H1 (cell line): ENCODE data around the gene BZW2. TPM values are rescaled to one million over a fixed set of nuclear protein-coding genes. Genes with fewer than 3 reads are reported as not detected.

Experiments
- CTCF ChIA-PET: fragments of 300-600 bp; sonication (Branson Sonifier 250); formaldehyde crosslinking; loops from one replicate; lab custom pipeline; 2021; ENCODE audit not compliant: partially characterized antibody; lab: Charles Lee
- POLR2A ChIA-PET: fragments of 300-600 bp; sonication (Branson Sonifier 250); formaldehyde crosslinking; loops from one replicate; lab custom pipeline; 2021; ENCODE audit warnings: inconsistent platforms; ENCODE audit not compliant: partially characterized antibody; lab: Charles Lee
- DNase-seq, 2 experiments: peaks; one replicate each; pipeline versions ENCODE4 v3.0.0 to v3.0.0-alpha.2; 2010 to 2022; ENCODE audit warnings: low spot score in 2 of 2, low read depth in 1 of 2, mixed read lengths in 1 of 2
- FAIRE-seq: peaks from 2 replicates; lab custom pipeline; 2011; peaks lifted over from hg19 to GRCh38; lab: Jason Lieb, UNC
- H2AFZ ChIP-seq: 2 replicates; pipeline ENCODE4 v1.8.1; 2012; ENCODE audit warnings: low read length, inconsistent platforms
- H2AK5ac ChIP-seq: 2 replicates; pipeline ENCODE4 v1.6.1; 2013; ENCODE audit warnings: low read depth, low read length
- H2BK120ac ChIP-seq: replicated peaks from 2 replicates; pipeline ENCODE3; 2013; ENCODE audit warnings: low read depth, low read length, inconsistent platforms
- H2BK12ac ChIP-seq: 2 replicates; pipeline ENCODE4 v1.6.1; 2013; ENCODE audit warnings: low read depth, low read length
- H2BK15ac ChIP-seq: 2 replicates; pipeline ENCODE4 v1.6.1; 2013; ENCODE audit warnings: low read length
- H2BK20ac ChIP-seq: 2 replicates; pipeline ENCODE4 v1.6.1; 2013; ENCODE audit warnings: low read length
- H2BK5ac ChIP-seq: 2 replicates; pipeline ENCODE4 v1.6.1; 2013; ENCODE audit warnings: low read depth, low read length
- H3K14ac ChIP-seq: 2 replicates; pipeline ENCODE4 v1.6.1; 2013; ENCODE audit warnings: inconsistent platforms; ENCODE audit not compliant: insufficient read length
- H3K18ac ChIP-seq: 2 replicates; pipeline ENCODE4 v1.6.1; 2013; ENCODE audit warnings: low read length; ENCODE audit errors: extremely low read depth
- H3K23ac ChIP-seq: 2 replicates; pipeline ENCODE4 v1.6.1; 2013; ENCODE audit warnings: inconsistent platforms; ENCODE audit not compliant: insufficient read length
- H3K23me2 ChIP-seq: 2 replicates; pipeline ENCODE4 v1.6.1; 2013; ENCODE audit warnings: low read depth, low read length
- H3K27ac ChIP-seq: 2 replicates; pipeline ENCODE4 v1.6.1; 2011; ENCODE audit warnings: low read depth, low read length, inconsistent platforms
- H3K27me3 ChIP-seq, 4 experiments: replicated peaks in 1 of 4; 1 replicate in 1 of 4; 2 replicates in 3 of 4; pipeline versions ENCODE4 v1.6.1 to v1.8.1; 2011 to 2013; ENCODE audit warnings: low read length in 3 of 4, mild to moderate bottlenecking in 3 of 4, inconsistent platforms in 2 of 4, mixed read lengths in 2 of 4, moderate library complexity in 1 of 4; ENCODE audit not compliant: control insufficient read depth in 3 of 4, insufficient read depth in 3 of 4; ENCODE audit errors: extremely low read depth in 1 of 4
- H3K36me3 ChIP-seq, 4 experiments: 2 replicates each; pipeline versions ENCODE4 v1.6.1 to v1.8.1; 2011 to 2013; ENCODE audit warnings: mild to moderate bottlenecking in 4 of 4, low read length in 3 of 4, moderate library complexity in 2 of 4, control low read depth in 1 of 4, inconsistent platforms in 1 of 4; ENCODE audit not compliant: insufficient read depth in 4 of 4, control insufficient read depth in 2 of 4
- H3K4ac ChIP-seq: replicated peaks from 2 replicates; pipeline ENCODE3; 2013; ENCODE audit warnings: low read length, low read depth, mixed read lengths, inconsistent platforms; ENCODE audit not compliant: insufficient read length
- H3K4me1 ChIP-seq, 4 experiments: replicated peaks in 1 of 4; 1 replicate in 1 of 4; 2 replicates in 3 of 4; pipeline versions ENCODE4 v1.6.1 to v1.8.1; 2011 to 2013; ENCODE audit warnings: low read length in 3 of 4, inconsistent platforms in 2 of 4, mixed read lengths in 1 of 4; ENCODE audit not compliant: insufficient read depth in 4 of 4, control insufficient read depth in 3 of 4
- H3K4me2 ChIP-seq, 2 experiments: 2 replicates each; pipeline versions ENCODE4 v1.6.1 to v1.8.1; 2011 to 2013; ENCODE audit warnings: low read depth in 2 of 2, low read length in 2 of 2, control low read depth in 1 of 2, inconsistent platforms in 1 of 2, mild to moderate bottlenecking in 1 of 2; ENCODE audit not compliant: insufficient read depth in 1 of 2
- H3K4me3 ChIP-seq, 4 experiments: fragments of 200-600, 300-600 bp in 1 of 4; sonication (generic), shearing (Covaris generic), sonication (Bioruptor Twin) in 1 of 4; 2 replicates each; pipeline versions ENCODE4 v1.5.1 to v1.8.1; 2011 to 2016; ENCODE audit warnings: low read length in 4 of 4, low read depth in 3 of 4, control low read depth in 2 of 4, inconsistent platforms in 2 of 4, mild to moderate bottlenecking in 2 of 4, mixed read lengths in 1 of 4, moderate library complexity in 1 of 4; ENCODE audit not compliant: insufficient read depth in 2 of 4; ENCODE audit errors: extremely low read depth in 1 of 4
- H3K56ac ChIP-seq: replicated peaks from 2 replicates; pipeline ENCODE3; 2013; ENCODE audit warnings: low read depth, mild to moderate bottlenecking, mixed read lengths, low read length, inconsistent platforms; ENCODE audit not compliant: insufficient read length
- H3K79me1 ChIP-seq: 2 replicates; pipeline ENCODE4 v1.6.1; 2013; ENCODE audit warnings: low read depth, low read length, control low read depth
- H3K79me2 ChIP-seq, 2 experiments: 2 replicates each; pipeline versions ENCODE4 v1.6.1 to v1.8.1; 2012 to 2013; ENCODE audit warnings: low read length in 2 of 2, mild to moderate bottlenecking in 2 of 2, inconsistent platforms in 1 of 2; ENCODE audit not compliant: insufficient read depth in 2 of 2, control insufficient read depth in 1 of 2
- H3K9ac ChIP-seq, 4 experiments: replicated peaks in 1 of 4; 1 replicate in 1 of 4; 2 replicates in 3 of 4; pipeline versions ENCODE4 v1.6.1 to v1.8.1; 2011 to 2013; ENCODE audit warnings: low read depth in 3 of 4, low read length in 3 of 4, control low read depth in 2 of 4, mild to moderate bottlenecking in 2 of 4, moderate library complexity in 2 of 4, inconsistent platforms in 1 of 4; ENCODE audit errors: extremely low read depth in 1 of 4
- H3K9me3 ChIP-seq, 2 experiments: 2 replicates each; pipeline versions ENCODE4 v1.6.1 to v1.8.1; 2012 to 2013; ENCODE audit warnings: mild to moderate bottlenecking in 2 of 2, moderate library complexity in 2 of 2, control low read depth in 1 of 2, inconsistent platforms in 1 of 2, low read depth in 1 of 2, low read length in 1 of 2, mixed read lengths in 1 of 2; ENCODE audit not compliant: insufficient read depth in 2 of 2
- H4K20me1 ChIP-seq, 2 experiments: replicated peaks in 1 of 2; 2 replicates each; pipeline versions ENCODE3 to v1.8.1; 2011 to 2013; ENCODE audit warnings: inconsistent platforms in 2 of 2, low read length in 2 of 2, mild to moderate bottlenecking in 1 of 2; ENCODE audit not compliant: insufficient read depth in 2 of 2, control insufficient read depth in 1 of 2
- H4K5ac ChIP-seq: 2 replicates; pipeline ENCODE4 v1.6.1; 2013; ENCODE audit warnings: low read length, low read depth, mixed read lengths, inconsistent platforms; ENCODE audit not compliant: insufficient read length
- H4K8ac ChIP-seq: 2 replicates; pipeline ENCODE4 v1.8.0; 2013; ENCODE audit warnings: mild to moderate bottlenecking, moderate library complexity, low read length, inconsistent platforms; ENCODE audit not compliant: insufficient read depth; ENCODE audit errors: extremely low read depth
- H4K91ac ChIP-seq: replicated peaks from 2 replicates; pipeline ENCODE3; 2013; ENCODE audit warnings: low read length, mixed read lengths, inconsistent platforms; ENCODE audit not compliant: insufficient read length
- JUND ChIP-seq: IDR thresholded peaks from 2 replicates; pipeline ENCODE4 v1.6.1; 2011; ENCODE audit warnings: mild to moderate bottlenecking, improper control_type of control experiment, low read length
- POU5F1 ChIP-seq: IDR thresholded peaks from 2 replicates; pipeline ENCODE4 v1.6.1; 2011; ENCODE audit warnings: low read depth, mild to moderate bottlenecking, low read length, moderate library complexity
- RNF2 ChIP-seq: fragments of 200-900, 300-1000 bp; sonication (generic); IDR thresholded peaks from 2 replicates; pipeline ENCODE4 v1.7.1; 2016; ENCODE audit warnings: borderline replicate concordance, low read depth, mild to moderate bottlenecking, antibody characterized with exemption, low read length; ENCODE audit not compliant: poor library complexity, severe bottlenecking; ENCODE audit errors: missing control alignments
- TAF1 ChIP-seq: IDR thresholded peaks from 2 replicates; pipeline ENCODE4 v1.6.1; 2011; ENCODE audit warnings: mild to moderate bottlenecking, low read depth, low read length
- TBP ChIP-seq: IDR thresholded peaks from 2 replicates; pipeline ENCODE4 v1.6.1; 2011; ENCODE audit warnings: low read depth, low read length, improper control_type of control experiment
- YY1 ChIP-seq: IDR thresholded peaks from 2 replicates; pipeline ENCODE4 v1.6.1; 2011; ENCODE audit warnings: low read depth, mild to moderate bottlenecking, low read length
- WGBS, 2 experiments: shearing (Covaris generic) in 1 of 2; methylation state at CpG; one replicate each; pipeline versions ENCODE4 v1.1.6 to v1.1.7; 2013 to 2015; ENCODE audit warnings: low lambda C conversion rate in 2 of 2, mixed read lengths in 2 of 2, inconsistent platforms in 1 of 2, low coverage in 1 of 2, missing lambda C conversion rate in 1 of 2; ENCODE audit not compliant: insufficient replicate concordance in 2 of 2, insufficient coverage in 1 of 2, insufficient read length in 1 of 2; ENCODE audit errors: extremely low coverage in 1 of 2, missing lambda C conversion rate in 1 of 2; 5-methylcytosine and 5-hydroxymethylcytosine counted together
- polyA plus RNA-seq, 7 experiments: library from polyadenylated mRNA; depleted of rRNA in 3 of 7; stranded (reverse) in 5 of 7; unstranded in 2 of 7; fragments of >200 nt in 5 of 7; fragments of 200-250 nt in 2 of 7; gene quantifications; 1 replicate in 5 of 7; 2 replicates in 1 of 7; 4 replicates in 1 of 7; pipeline versions ENCODE4 v1.2.1 to v1.2.3, GENCODE V29; 2011 to 2013; ENCODE audit warnings: missing spikeins in 2 of 7, mixed read lengths in 2 of 7
- total RNA-seq: library from RNA; stranded (reverse); fragmentation: NEBNext Ultra II Directional; extraction: Animal tissue kit (Norgen Biotek cat#: 25700); gene quantifications from 2 replicates; pipeline ENCODE4 v1.2.1, GENCODE V29; 2021
- TF ChIP-seq, protein P1 (sequence below): IDR thresholded peaks from 2 replicates; pipeline ENCODE4 v1.6.1; 2011; ENCODE audit warnings: low read depth, mild to moderate bottlenecking, low read length; ENCODE audit not compliant: insufficient read depth

BZW2 gene
- total and polyA plus RNA-seq, 2 of the 8 experiments (the other 6 are each of a cell fraction or from before 2014, with no cell fraction given): 32.3 to 103 TPM

- Histone ChIP-seq H3K4me3 (no peak overlapping the region), H3K79me1 (no peaks in the 10 kb centered on the region), H3K27ac (no peak overlapping the region), H2AFZ (no peak overlapping the region), H3K9me3 (no peaks in the 10 kb centered on the region), H3K79me2 (no peaks in the 10 kb centered on the region), H4K20me1 (peaks cover 0 to 2% of the 10 kb centered on the region in 2 experiments), H3K4me2 (no peak overlapping the region), H3K36me3 (no peaks in the 10 kb centered on the region), H2BK120ac (no peak overlapping the region), H3K14ac (no peak overlapping the region), H3K23ac (no peak overlapping the region), H4K8ac (no peak overlapping the region), H3K18ac (no peak overlapping the region), H2AK5ac (no peak overlapping the region), H3K23me2 (no peaks in the 10 kb centered on the region), H2BK20ac (no peak overlapping the region), H3K4me1 (peaks cover 0 to 10% (median 7%) of the 10 kb centered on the region in 4 experiments; a peak in 4 of 7 replicates), H2BK15ac (no peak overlapping the region), H3K27me3 (no peaks in the 10 kb centered on the region), H4K91ac (no peak overlapping the region), H2BK5ac (no peak overlapping the region), H2BK12ac (no peak overlapping the region), H3K4ac (no peak overlapping the region), H3K56ac (no peak overlapping the region), H4K5ac (no peak overlapping the region), H3K9ac (no peak overlapping the region)
- ChIA-PET POLR2A (interaction anchor here (1.2 kb wide), 1 partner anchor 11 kb away, joined by 3 read pairs; the partner anchor contains the start of gene TSPAN13), CTCF (interaction anchor here (1.0 to 2.0 kb wide), 3 partner anchors 50 to 311 kb away, joined by 3 to 6 read pairs (median 3); no protein-coding TSS in a partner anchor)
- FAIRE-seq (no peak), DNase-seq (no peak)
- WGBS, 2 experiments: 88% methylated on average over 4 of the region's 4 CpGs; no CpG with 5 or more reads in 1 of the 2 experiments
- TF ChIP-seq YY1 (no peak), RNF2 (no peak), TAF1 (no peak), POU5F1 (no peak), JUND (no peak), TBP (no peak)
- TF ChIP-seq, protein P1, sequence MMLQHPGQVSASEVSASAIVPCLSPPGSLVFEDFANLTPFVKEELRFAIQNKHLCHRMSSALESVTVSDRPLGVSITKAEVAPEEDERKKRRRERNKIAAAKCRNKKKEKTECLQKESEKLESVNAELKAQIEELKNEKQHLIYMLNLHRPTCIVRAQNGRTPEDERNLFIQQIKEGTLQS: no peak
Measured at GRCh38 chr7:16743236-16743635, 97.3 kb downstream of the BZW2 start.
